ENCODE results near the gene TUBGCP2. TPM values are rescaled to one million over a fixed set of nuclear protein-coding genes. Genes with fewer than 3 reads are reported as not detected.

Gene TUBGCP2
- total RNA-seq, 1 experiment from 2014 or later, result 92.2 TPM

DNA sequence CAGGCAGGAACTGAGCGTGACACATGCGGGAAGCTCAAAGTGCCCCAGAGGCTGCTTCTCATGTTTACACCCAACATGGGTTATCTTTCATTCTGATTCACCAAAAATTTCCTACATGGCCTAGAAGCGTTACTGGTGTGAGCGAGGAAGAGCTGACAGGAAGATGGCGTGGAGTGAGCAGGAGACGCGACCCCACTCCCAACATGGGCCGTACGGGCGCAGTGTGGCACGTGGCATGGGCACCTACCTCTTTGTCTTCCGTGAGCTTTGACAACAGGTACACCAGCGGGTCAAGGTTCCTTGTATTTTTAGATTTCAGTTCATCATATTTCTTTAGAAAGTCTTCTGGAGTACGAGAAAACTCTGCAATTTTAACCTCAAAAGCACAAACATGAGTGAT is 8.9 kb downstream of the TUBGCP2 start:
- Mint-ChIP-seq H3K27me3 (ENCODE audit: insufficient read depth, unreplicated experiment) (no peaks in the 10 kb centered on the region), H3K4me3 (ENCODE audit: unreplicated experiment) (no peak overlapping the region), H3K4me1 (ENCODE audit: low read depth, unreplicated experiment) (no peaks in the 10 kb centered on the region), H3K36me3 (ENCODE audit: insufficient read depth, unreplicated experiment) (peaks cover 73% of the 10 kb centered on the region), H3K27ac (ENCODE audit: unreplicated experiment) (no peak overlapping the region), H3K9me3 (ENCODE audit: unreplicated experiment) (no peaks in the 10 kb centered on the region)
- DNase-seq, result no peak
- Histone ChIP-seq H3K27me3 (replicated peaks; ENCODE audit: control insufficient read depth, insufficient read depth, low read length) (no peaks in the 10 kb centered on the region), H3K9me3 (no peaks in the 10 kb centered on the region), H3K36me3 (ENCODE audit: control insufficient read depth, insufficient read depth, low read length) (peaks cover 6% of the 10 kb centered on the region; the same call in 1 of the 2 replicates), H3K4me3 (ENCODE audit: low read depth, low read length) (no peak overlapping the region), H3K4me1 (no peaks in the 10 kb centered on the region)
- intact Hi-C loops (cut with micrococcal nuclease; ENCODE audit: unreplicated experiment), result no loop called here
- TF ChIP-seq, protein P1, sequence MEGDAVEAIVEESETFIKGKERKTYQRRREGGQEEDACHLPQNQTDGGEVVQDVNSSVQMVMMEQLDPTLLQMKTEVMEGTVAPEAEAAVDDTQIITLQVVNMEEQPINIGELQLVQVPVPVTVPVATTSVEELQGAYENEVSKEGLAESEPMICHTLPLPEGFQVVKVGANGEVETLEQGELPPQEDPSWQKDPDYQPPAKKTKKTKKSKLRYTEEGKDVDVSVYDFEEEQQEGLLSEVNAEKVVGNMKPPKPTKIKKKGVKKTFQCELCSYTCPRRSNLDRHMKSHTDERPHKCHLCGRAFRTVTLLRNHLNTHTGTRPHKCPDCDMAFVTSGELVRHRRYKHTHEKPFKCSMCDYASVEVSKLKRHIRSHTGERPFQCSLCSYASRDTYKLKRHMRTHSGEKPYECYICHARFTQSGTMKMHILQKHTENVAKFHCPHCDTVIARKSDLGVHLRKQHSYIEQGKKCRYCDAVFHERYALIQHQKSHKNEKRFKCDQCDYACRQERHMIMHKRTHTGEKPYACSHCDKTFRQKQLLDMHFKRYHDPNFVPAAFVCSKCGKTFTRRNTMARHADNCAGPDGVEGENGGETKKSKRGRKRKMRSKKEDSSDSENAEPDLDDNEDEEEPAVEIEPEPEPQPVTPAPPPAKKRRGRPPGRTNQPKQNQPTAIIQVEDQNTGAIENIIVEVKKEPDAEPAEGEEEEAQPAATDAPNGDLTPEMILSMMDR (IDR thresholded peaks at IDR 0.05; ENCODE audit: insufficient read depth in 1 of 2, low read depth in 1 of 2, low read length in 1 of 2, severe bottlenecking in 1 of 2, unreplicated experiment in 1 of 2), result no peak
- CTCF ChIA-PET, result interaction anchor here (1.3 kb wide), 1 partner anchor 8 kb away, joined by 5 read pairs; no protein-coding TSS in a partner anchor
- BruUV-seq (replicated peaks), result no TSS peak
- POLR2A ChIA-PET, result no interaction called here

DNA sequence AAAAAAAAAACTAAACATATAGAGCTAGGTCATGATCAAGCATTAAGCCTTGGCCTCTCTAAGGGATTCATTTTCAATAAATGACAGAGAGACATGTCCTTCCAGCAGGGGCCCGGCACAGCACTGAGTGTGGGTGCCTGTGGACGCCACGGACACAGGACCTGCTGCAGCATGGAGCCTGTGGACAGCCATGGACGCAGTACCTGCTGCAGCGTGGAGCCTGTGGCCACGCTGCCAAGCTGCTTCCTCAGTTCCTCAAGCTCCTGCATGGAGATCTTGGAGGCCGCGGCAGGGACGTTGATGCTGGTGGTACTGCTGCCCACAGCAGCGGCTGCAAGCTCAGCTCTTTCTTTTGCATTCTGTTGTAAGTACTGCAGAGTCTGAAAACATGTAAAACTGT is 9.4 kb downstream of the TUBGCP2 start:
- Histone ChIP-seq H3K27me3 (replicated peaks; ENCODE audit: control insufficient read depth, insufficient read depth, low read length) (no peaks in the 10 kb centered on the region), H3K4me3 (ENCODE audit: low read depth, low read length) (no peak overlapping the region), H3K36me3 (ENCODE audit: control insufficient read depth, insufficient read depth, low read length) (peaks cover 6% of the 10 kb centered on the region; the same call in 1 of the 2 replicates), H3K9me3 (no peaks in the 10 kb centered on the region), H3K4me1 (no peaks in the 10 kb centered on the region)
- ChIA-PET POLR2A (no interaction called here), CTCF (interaction anchor here (1.3 kb wide), 1 partner anchor 8 kb away, joined by 5 read pairs; no protein-coding TSS in a partner anchor)
- H3K27ac Mint-ChIP-seq (ENCODE audit: unreplicated experiment), result no peak overlapping the region
- H3K4me1 Mint-ChIP-seq (ENCODE audit: low read depth, unreplicated experiment), result no peaks in the 10 kb centered on the region
- H3K4me3 Mint-ChIP-seq (ENCODE audit: unreplicated experiment), result no peak overlapping the region
- no peaks in the 10 kb centered on the region for H3K9me3 Mint-ChIP-seq (ENCODE audit: unreplicated experiment)
- peaks cover 79% of the 10 kb centered on the region for H3K36me3 Mint-ChIP-seq (ENCODE audit: insufficient read depth, unreplicated experiment)
- no peaks in the 10 kb centered on the region for H3K27me3 Mint-ChIP-seq (ENCODE audit: insufficient read depth, unreplicated experiment)
- TF ChIP-seq, protein P1 (IDR thresholded peaks at IDR 0.05; ENCODE audit: insufficient read depth in 1 of 2, low read depth in 1 of 2, low read length in 1 of 2, severe bottlenecking in 1 of 2, unreplicated experiment in 1 of 2), result no peak
- intact Hi-C loops (cut with micrococcal nuclease; ENCODE audit: unreplicated experiment), result no loop called here
- BruUV-seq (replicated peaks), result no TSS peak
- DNase-seq, result no peak

DNA sequence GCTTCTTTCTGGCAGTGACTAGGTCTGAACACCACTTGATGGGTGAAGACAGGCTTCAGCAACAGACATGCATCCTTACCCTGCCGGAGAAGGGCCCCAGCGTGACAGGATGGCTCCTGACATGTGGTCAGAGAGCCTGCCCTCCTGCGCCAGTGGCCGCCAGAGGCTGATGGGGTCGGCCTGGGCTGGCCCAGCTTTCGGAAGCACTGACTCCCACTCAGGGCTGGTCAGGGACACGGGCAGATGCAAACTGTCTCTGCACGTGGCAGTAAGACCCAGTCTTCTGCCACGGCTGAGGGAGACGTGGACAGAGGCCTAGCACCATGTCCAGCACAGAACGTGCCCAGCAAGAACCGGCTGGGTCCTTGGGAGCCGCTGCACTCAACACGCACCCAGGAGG is 10.2 kb downstream of the TUBGCP2 start:
- CTCF ChIA-PET, result interaction anchor here (1.3 kb wide), 1 partner anchor 9 kb away, joined by 5 read pairs; no protein-coding TSS in a partner anchor
- no peak overlapping the region for H3K4me3 ChIP-seq (ENCODE audit: low read depth, low read length)
- H3K4me1 ChIP-seq, result no peaks in the 10 kb centered on the region
- no TSS peak for BruUV-seq (replicated peaks)
- Mint-ChIP-seq H3K9me3 (ENCODE audit: unreplicated experiment) (no peaks in the 10 kb centered on the region), H3K4me1 (ENCODE audit: low read depth, unreplicated experiment) (no peaks in the 10 kb centered on the region), H3K27ac (ENCODE audit: unreplicated experiment) (no peak overlapping the region), H3K36me3 (ENCODE audit: insufficient read depth, unreplicated experiment) (peaks cover 85% of the 10 kb centered on the region), H3K4me3 (ENCODE audit: unreplicated experiment) (no peak overlapping the region), H3K27me3 (ENCODE audit: insufficient read depth, unreplicated experiment) (no peaks in the 10 kb centered on the region)
- H3K27me3 ChIP-seq (replicated peaks; ENCODE audit: control insufficient read depth, insufficient read depth, low read length), result no peaks in the 10 kb centered on the region
- H3K9me3 ChIP-seq, result no peaks in the 10 kb centered on the region
- peaks cover 6% of the 10 kb centered on the region; the same call in 1 of the 2 replicates for H3K36me3 ChIP-seq (ENCODE audit: control insufficient read depth, insufficient read depth, low read length)
- TF ChIP-seq, protein P1 (IDR thresholded peaks at IDR 0.05; ENCODE audit: insufficient read depth in 1 of 2, low read depth in 1 of 2, low read length in 1 of 2, severe bottlenecking in 1 of 2, unreplicated experiment in 1 of 2), result no peak
- POLR2A ChIA-PET, result no interaction called here
- intact Hi-C loops (cut with micrococcal nuclease; ENCODE audit: unreplicated experiment), result no loop called here
- DNase-seq, result no peak
